SW 1271 (cell line): ENCODE data around the gene ING2.
A peak's percentile ranks its signal among the peaks of the same experiment; 100 is the strongest.

Experiments
- DNase-seq, 2 experiments: peaks; one replicate each; lab custom pipeline; 2025; lab: John Stamatoyannopoulos, UW

ING2 gene

DNA sequence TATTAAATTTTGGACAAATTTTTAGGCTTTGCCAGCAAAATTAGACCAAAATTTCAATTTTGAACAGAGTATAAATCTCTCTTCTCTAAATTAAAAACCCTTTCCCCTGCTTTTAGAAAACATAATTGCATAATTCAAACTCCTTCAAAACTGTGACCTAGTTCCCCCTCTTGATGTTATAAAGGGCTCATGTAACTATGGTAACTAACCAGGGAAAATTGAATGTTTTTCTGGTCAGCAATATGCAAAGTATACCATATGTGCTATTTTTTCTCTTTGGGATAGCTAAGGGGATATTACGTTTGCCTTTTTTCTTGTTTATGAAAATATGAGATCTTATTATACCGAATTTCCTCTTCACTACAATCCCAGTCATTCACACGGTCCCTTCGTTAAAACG is 5.1 kb upstream of the ING2 start:
- DNase-seq: no peak

DNA sequence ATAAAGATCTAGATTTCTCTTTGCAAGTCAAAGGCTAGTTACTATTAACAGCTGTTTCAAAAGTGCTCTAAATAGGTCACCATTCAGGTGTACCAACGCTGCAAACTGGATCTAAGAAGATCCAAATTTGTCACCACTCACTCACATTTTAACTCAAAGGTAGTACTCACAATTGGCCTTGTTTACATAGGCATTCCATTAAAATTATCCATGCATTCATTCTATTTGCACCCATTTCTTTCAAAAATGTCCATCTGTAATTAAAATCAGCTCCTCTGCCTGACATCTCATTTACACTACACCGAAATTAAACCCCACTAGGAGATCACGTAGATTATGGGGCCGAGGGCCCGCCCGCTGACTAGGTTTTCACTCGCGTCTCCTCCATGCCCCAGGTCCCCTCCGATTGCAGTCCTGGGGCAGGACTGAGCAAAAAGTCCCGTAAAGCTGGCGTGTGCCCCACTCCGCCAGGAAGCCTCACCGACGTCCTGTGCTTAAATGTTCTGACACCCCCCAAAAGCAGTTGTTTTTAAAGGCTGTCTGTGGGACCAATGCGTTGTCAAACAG is 1.3 kb upstream of the ING2 start:
- peak in 1 of 2 experiments; percentile 35 for DNase-seq

GRCh38 chr4:183504064-183504929 is 561 bp upstream of the ING2 start:
- DNase-seq: peak; percentile 76 to 88

GRCh38 chr4:183505611-183506388 is 942 bp downstream of the ING2 start:
- peak; percentile 4 to 56 for DNase-seq

DNA sequence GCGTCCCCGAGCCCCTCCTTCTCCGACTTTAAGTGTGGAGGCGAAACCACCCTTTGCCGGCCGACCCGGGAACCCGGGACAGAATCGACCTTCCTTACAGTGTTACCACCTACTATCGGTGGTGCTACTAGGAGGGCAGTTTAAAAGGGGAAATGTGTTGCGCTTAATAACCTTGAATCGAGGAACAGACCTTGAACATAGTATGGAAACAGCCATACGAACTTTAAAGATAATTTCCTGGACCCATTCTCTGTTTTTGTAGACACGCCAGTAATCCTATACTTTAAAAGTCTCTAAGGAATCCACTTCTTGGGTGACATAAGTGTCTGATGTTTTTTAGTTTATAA is 1.5 kb downstream of the ING2 start:
- no peak for DNase-seq

GRCh38 chr4:183507925-183508696 is 3.3 kb downstream of the ING2 start:
- no peak for DNase-seq

GRCh38 chr4:183508697-183509335 is 4.0 kb downstream of the ING2 start:
- DNase-seq: no peak

DNA sequence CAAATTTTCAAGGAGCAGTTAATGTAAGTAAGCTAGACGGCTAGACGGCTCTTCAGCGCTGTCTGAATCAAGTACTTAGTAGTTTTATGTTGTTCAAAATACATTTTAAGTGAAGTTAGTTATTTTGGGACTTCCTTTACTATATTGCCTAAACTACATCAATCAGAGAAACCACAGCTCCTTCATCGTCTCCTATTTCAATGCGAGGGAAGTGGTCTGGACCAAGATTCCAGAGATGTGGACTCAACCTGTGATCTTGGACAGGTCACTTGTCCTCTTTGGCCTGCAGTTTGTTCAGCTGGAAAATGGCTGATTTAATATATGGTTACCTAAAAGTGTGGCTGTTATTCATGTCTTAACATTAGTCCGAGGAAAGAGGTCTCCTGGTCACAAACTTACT is 10.6 kb downstream of the ING2 start:
- DNase-seq: no peak

GRCh38 chr4:183517194-183517593 is 12.3 kb downstream of the ING2 start:
- DNase-seq: no peak

GRCh38 chr4:183517781-183518180 is 12.9 kb downstream of the ING2 start:
- no peak for DNase-seq

DNA sequence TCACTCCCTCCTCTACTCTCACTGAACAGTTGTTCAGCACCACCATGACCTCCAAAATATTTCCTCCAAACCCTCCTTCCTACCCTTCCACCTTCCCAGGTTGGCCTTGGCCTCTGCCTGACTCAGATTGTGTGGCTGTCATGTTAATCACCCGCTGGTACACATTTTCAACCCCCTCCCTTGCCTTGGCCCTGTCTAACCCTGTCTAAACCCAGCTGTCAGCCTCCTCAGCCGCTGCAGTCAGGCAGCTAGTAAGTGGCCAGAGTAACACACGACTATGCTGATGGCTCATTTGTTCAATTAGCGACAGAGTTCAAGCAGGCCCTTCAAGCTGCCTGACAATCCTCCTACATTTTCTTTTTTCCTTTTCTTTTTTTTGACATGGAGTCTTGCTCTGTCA is 18.0 kb downstream of the ING2 start:
- DNase-seq: no peak

DNA sequence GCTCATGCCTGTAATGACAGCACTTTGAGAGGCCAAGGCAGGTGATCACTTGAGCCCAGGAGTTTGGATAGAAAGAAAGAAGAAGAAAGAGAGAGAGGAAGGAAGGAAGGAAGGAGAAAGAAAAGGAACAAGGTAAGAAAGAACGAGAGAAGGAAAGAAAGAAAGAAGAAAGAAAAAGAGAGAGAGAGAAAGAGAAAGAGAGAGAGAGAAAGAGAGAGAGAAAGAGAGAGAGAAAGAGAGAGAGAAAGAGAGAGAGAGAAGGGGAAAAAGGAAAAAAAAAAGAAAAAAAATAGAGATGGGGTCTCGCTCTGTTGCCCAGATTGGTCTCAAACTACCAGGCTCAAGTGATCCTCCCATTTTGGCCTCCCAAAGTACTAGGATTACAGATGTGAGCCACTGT is 22.5 kb downstream of the ING2 start:
- DNase-seq: no peak

DNA sequence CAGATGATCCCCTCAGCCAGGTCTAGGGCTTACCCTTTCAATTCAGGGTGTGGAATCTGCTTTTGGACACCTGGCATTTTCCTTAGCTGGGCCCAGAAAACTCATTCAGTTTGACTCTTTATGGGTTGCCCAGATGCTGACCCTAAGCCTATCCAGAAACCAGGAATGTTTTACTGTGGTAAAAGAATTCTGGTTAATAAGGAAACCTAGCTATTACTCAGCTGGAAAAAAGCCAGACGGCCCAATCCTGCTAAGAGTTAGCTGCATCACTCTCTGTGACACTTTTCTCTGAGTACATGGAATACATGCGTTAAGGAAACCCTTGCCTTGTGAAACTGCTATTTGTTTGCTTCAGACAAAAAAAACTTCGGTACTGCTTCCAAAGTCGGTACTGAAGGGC is 28.0 kb downstream of the ING2 start:
- DNase-seq: no peak

DNA sequence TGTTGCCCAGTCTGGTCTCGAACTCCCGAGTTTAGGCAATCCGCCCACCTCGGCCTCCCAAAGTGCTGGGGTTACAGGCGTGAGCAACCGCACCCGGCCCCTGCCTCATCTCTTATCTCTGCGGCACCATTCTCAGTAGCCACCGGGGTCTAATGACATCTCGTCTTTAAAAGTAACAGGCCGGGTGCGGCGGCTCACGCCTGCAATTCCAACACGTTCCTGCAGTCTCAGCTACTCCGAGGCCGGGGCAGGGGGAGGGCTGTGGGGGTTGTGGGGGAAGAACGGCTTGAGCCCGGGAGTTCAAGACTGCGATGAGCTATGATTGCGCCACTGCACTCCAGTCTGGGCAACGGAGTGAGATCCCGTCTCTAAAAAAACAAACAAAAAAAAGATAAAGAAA is 28.8 kb downstream of the ING2 start:
- no peak for DNase-seq

DNA sequence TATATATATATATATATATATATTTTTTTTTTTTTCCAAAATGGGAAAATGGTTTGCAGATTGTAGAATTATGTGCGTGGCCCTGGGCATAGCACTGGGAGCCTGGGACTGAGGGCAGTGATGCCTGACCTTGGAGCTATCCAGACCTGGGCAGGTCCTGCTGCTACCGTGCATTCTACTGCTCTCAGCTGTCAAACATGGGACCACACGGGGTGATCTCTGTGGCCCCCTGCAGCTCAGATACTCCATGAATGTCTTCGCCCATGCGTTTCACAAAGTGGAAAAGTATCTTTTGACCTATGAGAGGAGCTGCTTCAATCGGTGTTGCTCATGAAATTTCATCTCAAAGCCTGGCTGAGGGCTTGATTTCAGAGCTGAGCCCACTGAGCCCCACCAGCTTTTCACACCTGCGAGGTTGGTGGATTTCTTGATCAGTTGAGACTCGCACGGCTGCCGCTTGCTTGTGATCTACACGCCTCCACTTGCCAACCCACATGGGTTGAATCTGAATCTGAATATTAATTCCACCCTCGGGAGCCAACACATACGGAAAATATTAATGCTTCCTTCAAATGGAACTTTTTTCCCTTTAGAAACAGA is 35.7 kb downstream of the ING2 start:
- no peak for DNase-seq

DNA sequence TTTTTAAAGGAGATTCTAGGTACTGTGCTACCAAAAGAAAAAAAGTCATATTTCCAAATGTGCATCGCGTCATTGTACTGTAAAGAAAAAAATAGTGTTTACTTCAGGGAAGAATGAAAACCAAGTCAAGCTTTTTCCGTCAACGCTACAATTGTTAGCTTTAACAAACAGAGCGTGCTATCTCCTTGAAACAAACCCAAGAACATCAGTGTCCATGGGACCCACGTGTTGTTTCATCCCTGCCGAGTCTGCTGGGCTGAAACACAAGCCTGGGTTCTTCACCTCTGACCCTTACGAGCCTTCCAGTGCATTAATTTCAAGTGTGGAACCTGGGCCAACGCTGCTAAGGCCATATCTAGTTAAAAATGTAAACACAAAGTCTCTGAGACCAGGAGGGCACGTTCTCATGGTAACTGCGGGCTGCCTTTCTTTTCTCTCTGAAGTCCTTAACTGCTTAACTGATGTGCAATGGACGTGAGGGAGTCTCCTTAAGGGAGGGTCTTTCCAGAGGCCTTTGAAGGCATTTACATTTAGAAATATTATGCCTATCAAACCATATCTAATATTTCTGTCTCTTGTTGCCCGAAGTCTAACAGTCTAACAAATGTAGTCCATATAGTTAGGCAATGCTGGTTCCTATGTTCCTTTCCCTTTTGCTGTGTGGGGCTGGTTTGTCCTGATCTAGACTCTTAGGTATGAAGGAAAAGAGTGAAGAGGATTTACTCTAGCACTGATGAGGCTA is 36.3 kb downstream of the ING2 start:
- no peak for DNase-seq

DNA sequence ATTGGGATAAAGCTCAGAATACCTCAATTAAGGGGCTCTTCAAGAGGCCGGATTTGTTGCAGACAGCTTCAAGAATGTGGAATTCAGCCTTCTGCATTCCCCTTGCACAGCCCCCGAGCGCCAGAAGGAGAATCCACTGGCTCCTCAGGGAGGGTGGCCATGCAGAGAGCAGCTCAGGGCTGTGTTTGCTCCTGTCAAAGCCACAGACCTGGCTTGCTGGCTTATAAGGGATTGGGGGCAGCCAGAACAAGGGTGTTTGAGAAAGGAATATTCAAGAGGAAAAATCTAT is 36.8 kb downstream of the ING2 start:
- no peak for DNase-seq

DNA sequence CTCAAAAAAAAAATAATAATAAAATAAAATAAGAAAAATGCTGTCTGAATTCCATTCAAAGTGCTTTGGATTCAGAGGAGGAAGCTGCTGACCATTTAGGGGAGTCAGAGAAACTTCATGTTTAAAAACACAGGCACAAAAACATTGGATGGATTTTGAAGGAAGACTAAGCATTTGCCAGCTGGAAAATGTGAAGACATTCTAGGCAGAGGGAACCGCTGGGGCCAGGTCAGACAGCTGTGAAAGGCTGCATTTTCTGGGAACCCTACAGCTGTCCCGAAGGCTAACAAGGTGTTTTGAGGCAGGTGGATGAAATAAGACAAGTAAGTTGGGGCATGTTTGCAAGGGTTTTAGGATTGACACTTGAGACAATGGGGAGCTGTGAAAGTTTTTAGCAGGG is 38.6 kb downstream of the ING2 start:
- DNase-seq: no peak

GRCh38 chr4:183544109-183544508 is 39.3 kb downstream of the ING2 start:
- no peak for DNase-seq

GRCh38 chr4:183546376-183546775 is 41.5 kb downstream of the ING2 start:
- no peak for DNase-seq

GRCh38 chr4:183548306-183548705 is 43.4 kb downstream of the ING2 start:
- no peak for DNase-seq
